ENCODE results near the gene TRAPPC10.
A peak's percentile ranks its signal among the peaks of the same experiment; 100 is the strongest.
"Not testable (repeated sequence)": the region's sequence is repeated elsewhere in the genome, so short reads cannot be mapped to it uniquely, and the experiment has no call there.

The TRAPPC10 gene

DNA sequence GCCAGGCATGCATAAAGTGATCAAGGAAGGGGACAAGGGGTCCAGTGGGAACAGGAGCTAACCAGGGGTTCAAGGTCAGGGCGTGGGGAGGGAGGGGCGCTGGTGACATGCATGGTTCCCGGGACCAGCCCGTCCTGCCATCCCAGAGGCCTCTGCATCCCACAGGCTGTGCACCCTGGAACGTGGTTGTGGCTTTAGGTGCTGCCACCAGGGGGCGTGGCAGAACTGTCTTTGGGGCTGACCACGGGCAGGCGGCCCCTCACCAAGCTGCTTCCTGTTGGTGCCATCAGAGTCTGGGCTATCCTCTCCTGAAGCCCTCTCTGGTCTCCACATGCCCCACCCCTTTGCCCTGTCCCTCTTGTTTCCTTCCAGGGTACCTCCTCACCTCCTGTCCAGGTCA lies 135.0 kb downstream of the TRAPPC10 start:
- intact Hi-C loops (cut with DNase I); DNase-seq: not testable (repeated sequence)

- DNase-seq; intact Hi-C loops (cut with DNase I): not testable (repeated sequence)
Measured at GRCh38 chr21:44150255-44150654, 138.1 kb downstream of the TRAPPC10 start.

DNA sequence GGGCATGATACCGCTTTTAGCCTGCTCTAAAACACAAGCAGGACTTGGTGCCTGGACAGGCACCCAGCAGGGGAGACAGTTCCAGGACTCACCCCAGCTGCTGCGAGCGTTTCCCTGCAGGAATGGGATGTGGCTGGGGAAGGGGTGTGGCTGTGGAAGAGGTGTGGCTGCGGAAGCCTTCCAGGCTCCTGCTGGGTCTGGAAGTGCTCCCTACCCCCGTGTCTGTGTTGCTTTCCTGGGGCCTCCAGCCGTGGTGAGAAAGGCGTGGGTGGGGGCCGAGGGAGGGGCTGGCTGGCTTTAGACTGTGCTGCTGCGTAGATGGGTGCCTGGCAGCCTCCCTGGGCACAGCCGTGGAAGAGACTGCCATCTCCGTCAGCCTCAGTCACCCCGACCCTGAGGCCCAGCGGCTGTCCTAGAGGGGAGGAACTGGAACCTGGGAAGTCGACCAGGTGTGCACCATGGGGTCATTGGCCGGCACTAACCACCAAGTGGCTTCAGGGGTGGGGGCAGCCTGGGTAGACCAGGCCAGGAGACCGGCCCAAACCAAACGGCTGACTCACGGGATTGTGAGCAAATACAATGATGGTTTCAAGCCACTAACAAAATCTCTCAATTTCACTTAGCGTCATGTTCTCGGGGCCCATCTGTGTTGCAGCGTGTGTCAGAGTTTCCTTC lies 141.2 kb downstream of the TRAPPC10 start:
- intact Hi-C loops (cut with DNase I); DNase-seq: not testable (repeated sequence)

GRCh38 chr21:44153889-44154228 lies 141.8 kb downstream of the TRAPPC10 start:
- DNase-seq, result peak in 12 of 42 donors; percentile 0 to 26 (median 8)
- intact Hi-C loops (cut with DNase I), result not testable (repeated sequence)

DNA sequence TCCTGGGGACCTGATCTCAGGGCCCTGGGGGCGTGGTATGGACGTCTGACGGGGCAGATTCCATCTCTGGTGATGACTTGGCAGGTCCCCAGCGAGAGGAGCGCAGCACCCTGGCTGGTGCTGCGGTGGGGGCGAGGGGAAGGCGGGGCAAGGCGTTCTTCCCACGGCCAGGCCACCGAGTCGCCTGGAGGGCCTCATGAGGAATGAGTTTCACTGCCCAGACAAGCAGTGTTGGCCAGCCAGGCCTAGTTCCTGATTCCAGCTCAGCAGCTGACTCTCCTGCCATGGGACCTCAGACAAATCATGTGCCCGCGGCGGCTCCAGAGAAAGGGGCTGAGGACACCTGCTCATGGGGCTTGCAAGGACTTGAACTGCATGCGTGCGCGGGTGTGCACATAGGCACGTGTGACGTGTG lies 142.7 kb downstream of the TRAPPC10 start:
- DNase-seq; intact Hi-C loops (cut with DNase I): not testable (repeated sequence)

GRCh38 chr21:44155231-44155993 lies 143.3 kb downstream of the TRAPPC10 start:
- DNase-seq; intact Hi-C loops (cut with DNase I): not testable (repeated sequence)

GRCh38 chr21:44155994-44156380 lies 143.9 kb downstream of the TRAPPC10 start:
- DNase-seq; intact Hi-C loops (cut with DNase I): not testable (repeated sequence)
